ENCODE measurements around the gene PRDM11. TPM values are rescaled to one million over a fixed set of nuclear protein-coding genes. Genes with fewer than 3 reads are reported as not detected.

PRDM11 gene
- total and polyA plus RNA-seq, 8 donors, result 1.2 to 139 (median 7.9) TPM

DNA sequence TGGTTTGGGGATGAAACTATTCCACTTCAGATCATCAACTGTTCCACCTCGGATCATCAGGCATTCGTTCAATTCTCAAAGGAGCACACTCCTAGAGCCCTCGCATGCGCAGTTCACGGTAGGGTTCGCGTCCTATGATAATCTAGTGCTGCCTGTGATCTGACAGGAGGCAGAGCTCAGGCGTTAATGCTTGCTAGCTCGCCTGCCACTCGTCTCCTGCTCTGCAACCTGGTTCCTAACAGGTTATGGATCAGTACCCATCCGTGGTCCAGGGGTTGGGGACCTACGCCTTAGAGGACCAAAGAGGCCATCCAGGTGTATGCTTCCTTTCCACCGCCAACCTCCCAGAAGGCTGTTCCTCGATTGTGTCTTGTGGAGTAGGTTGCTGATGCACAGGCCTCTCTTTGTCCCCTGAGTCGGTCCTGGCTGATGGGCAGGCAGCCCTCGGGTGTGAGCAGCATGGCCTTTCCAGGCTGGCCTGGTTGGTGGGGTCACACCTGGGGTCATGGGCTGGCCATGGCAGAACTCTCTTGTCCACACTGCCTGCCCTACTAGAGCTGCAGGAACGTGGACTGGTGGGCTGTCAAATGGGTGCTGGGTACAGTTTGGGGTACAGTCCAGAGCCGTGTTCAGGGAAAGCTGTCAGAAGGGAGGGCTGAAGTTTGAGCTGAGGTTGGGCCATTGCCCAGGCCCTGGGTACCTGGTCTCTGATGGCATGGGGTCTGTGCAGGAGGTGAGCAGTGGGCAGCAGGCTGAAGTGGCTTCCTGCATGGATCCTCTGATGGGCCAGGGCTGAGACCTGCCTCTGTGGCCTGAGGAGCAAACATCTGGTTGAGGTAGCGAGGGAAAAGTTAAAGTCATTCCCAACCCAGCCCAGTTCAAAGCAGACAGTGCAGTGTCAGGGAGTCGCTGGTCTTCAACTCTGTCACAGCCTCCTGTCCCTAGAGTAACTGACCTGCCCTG lies 11.1 kb downstream of the PRDM11 start:
- Histone ChIP-seq H3K4me3 (no peak overlapping the region), H3K4me1 (peaks cover 38 to 96% (median 67%) of the 10 kb centered on the region in 4 donors), H3K27ac (peak overlapping the region in 4 of 5 donors; percentile 46 to 70 (median 53)), H3K36me3 (no peaks in the 10 kb centered on the region), H3K27me3 (no peaks in the 10 kb centered on the region), H3K9me3 (no peaks in the 10 kb centered on the region)
- no peak for DNase-seq
- TF ChIP-seq EP300 (IDR thresholded peaks at IDR 0.05) (no peak), POLR2A (IDR thresholded peaks at IDR 0.05) (no peak), POLR2AphosphoS5 (IDR thresholded peaks at IDR 0.05) (no peak)
- TF ChIP-seq, protein P1, sequence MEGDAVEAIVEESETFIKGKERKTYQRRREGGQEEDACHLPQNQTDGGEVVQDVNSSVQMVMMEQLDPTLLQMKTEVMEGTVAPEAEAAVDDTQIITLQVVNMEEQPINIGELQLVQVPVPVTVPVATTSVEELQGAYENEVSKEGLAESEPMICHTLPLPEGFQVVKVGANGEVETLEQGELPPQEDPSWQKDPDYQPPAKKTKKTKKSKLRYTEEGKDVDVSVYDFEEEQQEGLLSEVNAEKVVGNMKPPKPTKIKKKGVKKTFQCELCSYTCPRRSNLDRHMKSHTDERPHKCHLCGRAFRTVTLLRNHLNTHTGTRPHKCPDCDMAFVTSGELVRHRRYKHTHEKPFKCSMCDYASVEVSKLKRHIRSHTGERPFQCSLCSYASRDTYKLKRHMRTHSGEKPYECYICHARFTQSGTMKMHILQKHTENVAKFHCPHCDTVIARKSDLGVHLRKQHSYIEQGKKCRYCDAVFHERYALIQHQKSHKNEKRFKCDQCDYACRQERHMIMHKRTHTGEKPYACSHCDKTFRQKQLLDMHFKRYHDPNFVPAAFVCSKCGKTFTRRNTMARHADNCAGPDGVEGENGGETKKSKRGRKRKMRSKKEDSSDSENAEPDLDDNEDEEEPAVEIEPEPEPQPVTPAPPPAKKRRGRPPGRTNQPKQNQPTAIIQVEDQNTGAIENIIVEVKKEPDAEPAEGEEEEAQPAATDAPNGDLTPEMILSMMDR (IDR thresholded peaks at IDR 0.05), result no peak
- WGBS, 5 donors, result 76 to 88% (median 79%) methylated on average over 19 to 20 of the region's 20 CpGs
- intact Hi-C loops (cut with DNase I; ENCODE audit: low total_unique reads), result no loop called here

DNA sequence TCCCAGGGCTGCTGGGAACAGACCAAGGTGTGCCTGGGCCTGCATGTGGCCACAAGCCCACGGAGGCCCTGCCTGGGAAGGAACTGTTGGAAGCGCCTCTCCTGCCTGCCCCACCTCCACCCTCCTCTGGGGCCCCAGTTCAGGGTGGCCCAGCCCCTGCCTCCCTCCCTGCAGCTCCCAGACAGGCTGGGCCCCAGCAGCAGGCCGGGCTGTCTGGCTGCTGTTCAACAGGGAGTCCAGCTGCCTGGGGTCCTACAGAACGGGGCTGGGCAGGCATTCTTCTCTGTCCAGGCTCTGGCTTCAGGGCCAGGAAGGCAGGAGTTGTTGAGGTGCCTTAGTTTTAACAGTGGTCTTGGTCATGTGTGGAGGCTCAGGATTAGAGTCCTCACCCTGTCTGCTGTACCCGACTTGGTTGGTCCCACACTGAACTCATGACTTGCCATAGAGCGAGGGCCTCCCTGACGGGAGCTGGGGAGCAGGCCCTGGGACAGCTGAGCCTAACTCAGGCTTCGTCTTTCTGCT lies 11.8 kb downstream of the PRDM11 start:
- TF ChIP-seq POLR2A (IDR thresholded peaks at IDR 0.05) (no peak), POLR2AphosphoS5 (IDR thresholded peaks at IDR 0.05) (no peak), EP300 (IDR thresholded peaks at IDR 0.05) (no peak)
- TF ChIP-seq, protein P1 (IDR thresholded peaks at IDR 0.05), result no peak
- WGBS, 5 donors, result 34 to 44% (median 43%) methylated on average over 4 to 8 of the region's 8 CpGs
- Histone ChIP-seq H3K27me3 (no peaks in the 10 kb centered on the region), H3K27ac (peak overlapping the region; percentile 32 to 70 (median 53)), H3K4me1 (peaks cover 38 to 97% (median 65%) of the 10 kb centered on the region in 4 donors), H3K4me3 (no peak overlapping the region), H3K36me3 (no peaks in the 10 kb centered on the region), H3K9me3 (no peaks in the 10 kb centered on the region)
- peak in 1 of 2 donors; percentile 93 for DNase-seq
- intact Hi-C loops (cut with DNase I; ENCODE audit: low total_unique reads), result no loop called here

DNA sequence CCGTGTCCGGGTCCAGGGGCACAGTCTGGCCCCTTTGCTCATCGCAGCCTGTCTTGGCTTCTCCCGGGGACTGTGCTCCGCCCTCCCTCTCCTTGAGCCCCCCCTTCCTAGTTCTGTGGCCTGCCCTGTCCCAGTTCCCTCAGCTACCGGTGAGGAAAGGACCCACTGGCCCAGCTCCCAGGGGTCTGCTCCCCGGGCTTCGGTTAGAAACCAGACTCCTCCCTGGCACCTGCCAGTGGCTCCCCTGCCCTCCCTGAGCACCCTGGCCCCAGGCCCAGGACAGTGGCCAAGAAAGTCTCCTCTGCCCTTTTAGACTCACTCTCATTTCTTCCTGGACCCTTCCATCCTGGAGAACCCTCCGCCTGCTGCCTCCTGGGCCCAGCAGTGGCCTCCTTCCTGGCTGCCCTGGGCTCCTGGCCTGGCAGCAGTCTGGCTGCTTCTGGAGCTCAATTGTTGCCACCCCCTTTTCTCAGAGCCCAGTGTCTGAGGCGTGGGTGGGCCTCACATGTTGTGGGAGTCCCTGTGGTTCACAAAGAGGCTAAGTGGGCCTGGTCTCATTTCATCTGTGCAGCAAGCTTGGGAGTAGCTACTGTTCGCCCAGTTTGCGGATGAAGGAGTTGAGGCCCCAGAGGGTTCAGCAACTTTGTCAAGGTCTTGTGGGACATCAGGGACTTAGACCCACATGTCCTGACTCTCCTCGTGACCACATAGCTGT lies 12.6 kb downstream of the PRDM11 start:
- DNase-seq, result peak in 1 of 2 donors; percentile 43
- Histone ChIP-seq H3K36me3 (no peaks in the 10 kb centered on the region), H3K9me3 (no peaks in the 10 kb centered on the region), H3K27ac (peak overlapping the region in 4 of 5 donors; percentile 46 to 70 (median 53)), H3K27me3 (no peaks in the 10 kb centered on the region), H3K4me3 (no peak overlapping the region), H3K4me1 (peaks cover 38 to 96% (median 63%) of the 10 kb centered on the region in 4 donors)
- intact Hi-C loops (cut with DNase I; ENCODE audit: low total_unique reads), result no loop called here
- TF ChIP-seq POLR2AphosphoS5 (IDR thresholded peaks at IDR 0.05) (no peak), EP300 (IDR thresholded peaks at IDR 0.05) (no peak), POLR2A (IDR thresholded peaks at IDR 0.05) (no peak)
- TF ChIP-seq, protein P1 (IDR thresholded peaks at IDR 0.05), result no peak
- 55 to 74% (median 64%) methylated on average over 12 to 13 of the region's 13 CpGs for WGBS, 5 donors

DNA sequence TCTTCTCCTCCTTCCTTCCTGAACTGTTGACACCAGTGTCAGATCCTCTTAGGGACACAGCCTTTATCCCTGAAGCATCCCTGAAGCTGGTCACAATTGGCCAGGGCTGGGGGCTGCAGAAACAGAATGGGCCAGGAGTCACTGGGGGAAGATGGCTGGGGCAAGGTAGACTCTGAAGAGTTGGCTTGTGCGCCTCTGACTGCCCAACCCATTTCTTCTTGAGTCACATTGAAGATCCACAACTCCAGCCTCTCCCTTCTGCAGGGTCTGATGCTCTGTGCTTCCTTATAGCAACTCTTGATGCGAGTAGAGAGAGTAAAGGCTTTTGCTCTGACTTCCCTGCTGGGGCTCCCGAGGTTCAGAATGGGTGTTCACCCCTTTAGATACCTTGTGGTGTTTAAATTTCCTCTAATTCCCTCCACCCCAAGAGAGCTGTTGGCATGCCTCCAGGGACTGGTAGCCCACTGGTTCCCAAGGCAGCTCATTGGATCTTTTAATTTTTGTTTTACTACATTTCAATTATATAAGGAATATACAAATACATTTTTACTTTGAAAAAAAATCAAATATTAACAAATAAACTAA lies 13.4 kb downstream of the PRDM11 start:
- intact Hi-C loops (cut with DNase I; ENCODE audit: low total_unique reads), result no loop called here
- TF ChIP-seq EP300 (IDR thresholded peaks at IDR 0.05), result no peak
- no peak for TF ChIP-seq POLR2AphosphoS5 (IDR thresholded peaks at IDR 0.05)
- TF ChIP-seq, protein P1 (IDR thresholded peaks at IDR 0.05), result no peak
- TF ChIP-seq POLR2A (IDR thresholded peaks at IDR 0.05), result no peak
- no peak for DNase-seq
- no peaks in the 10 kb centered on the region for H3K9me3 ChIP-seq
- H3K4me1 ChIP-seq, result peaks cover 35 to 98% (median 61%) of the 10 kb centered on the region in 4 donors
- H3K4me3 ChIP-seq, result no peak overlapping the region
- no peaks in the 10 kb centered on the region for H3K36me3 ChIP-seq
- 68 to 84% (median 78%) methylated on average over 3 of the region's 3 CpGs for WGBS, 5 donors
- H3K27me3 ChIP-seq, result no peaks in the 10 kb centered on the region
- H3K27ac ChIP-seq, result peak overlapping the region in 3 of 5 donors; percentile 53 to 70 (median 53)

Data from stomach (tissue), 9 donors.